ENCODE measurements around the gene PEX5. TPM values are rescaled to one million over a fixed set of nuclear protein-coding genes. Genes with fewer than 3 reads are reported as not detected.

Gene PEX5
- 24.9 and 26.8 TPM in 2 replicates for total RNA-seq

GRCh38 chr12:7189398-7190267 lies at the start of gene PEX5:
PEX5 (plus strand) TSS chr12:7189686; CDS start chr12:7190378, 692 bp downstream.
- intact Hi-C loops (cut with micrococcal nuclease) = loop anchor here (1.0 to 10.0 kb wide), 8 partner anchors 59 to 1055 kb away; partner anchors contain the start of genes CLSTN3, LRRC23, SPSB2 and USP5
- Mint-ChIP-seq H3K4me3 (peak within 1 kb of the TSS; percentile 92), H3K36me3 (ENCODE audit: low read depth) (peaks cover 26% of the 10 kb centered on the region), H3K9me3 (no peaks in the 10 kb centered on the region), H3K4me1 (peaks cover 31% of the 10 kb centered on the region), H3K27me3 (no peaks in the 10 kb centered on the region), H3K27ac (peak within 1 kb of the TSS; percentile 91)
- CTCF ChIA-PET = interaction anchor here (0.8 to 1.1 kb wide), 3 partner anchors 12 to 317 kb away, joined by 3 read pairs; partner anchors contain the start of gene SPSB2
- DNase-seq (peak; percentile 70), ATAC-seq (ENCODE audit: low read depth) (peak; percentile 94)
- no peak for TF ChIP-seq CTCF (IDR thresholded peaks at IDR 0.05)
- POLR2A ChIA-PET = interaction anchor here (0.6 to 1.2 kb wide), 6 partner anchors 243 to 837 kb away, joined by 3 to 8 read pairs (median 4); partner anchors contain the start of genes C12orf57, RNU7-1 and SPSB2

GRCh38 chr12:7141351-7142005 lies 48.0 kb upstream of the PEX5 start:
- peaks cover 17% of the 10 kb centered on the region for H3K36me3 Mint-ChIP-seq (ENCODE audit: low read depth)

GRCh38 chr12:7142056-7142644 lies 47.3 kb upstream of the PEX5 start:
- ATAC-seq (ENCODE audit: low read depth) (peak; percentile 54), DNase-seq (no peak)
- TF ChIP-seq CTCF (IDR thresholded peaks at IDR 0.05) = no peak
- intact Hi-C loops (cut with micrococcal nuclease) = loop anchor here (1.0 kb wide), 2 partner anchors 46 to 496 kb away; no protein-coding TSS in a partner anchor
- H3K27ac Mint-ChIP-seq = no peak overlapping the region
- H3K4me1 Mint-ChIP-seq = no peaks in the 10 kb centered on the region
- no peaks in the 10 kb centered on the region for H3K27me3 Mint-ChIP-seq
- ChIA-PET CTCF (interaction anchor here (0.9 to 1.2 kb wide), 3 partner anchors 17 to 495 kb away, joined by 3 read pairs; no protein-coding TSS in a partner anchor), POLR2A (interaction anchor here (0.7 kb wide), 1 partner anchor 757 kb away, joined by 7 read pairs; no protein-coding TSS in a partner anchor)
- no peak overlapping the region for H3K4me3 Mint-ChIP-seq
- H3K9me3 Mint-ChIP-seq = no peaks in the 10 kb centered on the region
- H3K36me3 Mint-ChIP-seq (ENCODE audit: low read depth) = peaks cover 14% of the 10 kb centered on the region

More at GRCh38 chr12:7141351-7142005, 48.0 kb upstream of the PEX5 start:
- Mint-ChIP-seq H3K4me3 (no peak overlapping the region), H3K9me3 (no peaks in the 10 kb centered on the region), H3K27me3 (no peaks in the 10 kb centered on the region), H3K4me1 (no peaks in the 10 kb centered on the region), H3K27ac (no peak overlapping the region)
- intact Hi-C loops (cut with micrococcal nuclease) = loop anchor here (1.0 kb wide), 2 partner anchors 47 to 497 kb away; no protein-coding TSS in a partner anchor
- DNase-seq = no peak
- TF ChIP-seq CTCF (IDR thresholded peaks at IDR 0.05) = no peak
- no peak for ATAC-seq (ENCODE audit: low read depth)
- ChIA-PET POLR2A (interaction anchor here (0.7 kb wide), 1 partner anchor 756 kb away, joined by 7 read pairs; no protein-coding TSS in a partner anchor), CTCF (interaction anchor here (0.9 to 1.2 kb wide), 3 partner anchors 16 to 496 kb away, joined by 3 read pairs; no protein-coding TSS in a partner anchor)

- Mint-ChIP-seq H3K9me3 (no peaks in the 10 kb centered on the region), H3K27me3 (no peaks in the 10 kb centered on the region), H3K27ac (no peak overlapping the region), H3K36me3 (ENCODE audit: low read depth) (peaks cover 11% of the 10 kb centered on the region), H3K4me1 (no peaks in the 10 kb centered on the region), H3K4me3 (no peak overlapping the region)
- TF ChIP-seq CTCF (IDR thresholded peaks at IDR 0.05) = no peak
- intact Hi-C loops (cut with micrococcal nuclease) = loop anchor here (1.0 kb wide), 2 partner anchors 45 to 495 kb away; no protein-coding TSS in a partner anchor
- POLR2A ChIA-PET = no interaction called here
- ATAC-seq (ENCODE audit: low read depth) (no peak), DNase-seq (no peak)
- CTCF ChIA-PET = interaction anchor here (0.9 to 1.8 kb wide), 3 partner anchors 18 to 274 kb away, joined by 3 to 6 read pairs (median 3); no protein-coding TSS in a partner anchor
These were observed 46.5 kb upstream of the PEX5 start for GRCh38 chr12:7142809-7143465.
